Neuronal stem cell (in vitro differentiated cells): ENCODE results near the gene RAB11FIP4.
A peak's percentile ranks its signal among the peaks of the same experiment; 100 is the strongest.

ENCODE experiments used
- DNase-seq: peaks from one replicate; pipeline ENCODE4 v3.0.0-alpha.2; 2013; ENCODE audit warnings: low spot score
- H2AFZ ChIP-seq: one replicate; pipeline ENCODE4 v1.6.1; 2013; ENCODE audit warnings: mild to moderate bottlenecking, low read length, inconsistent platforms
- H2AK5ac ChIP-seq: 2 replicates; pipeline ENCODE4 v1.6.1; 2013; ENCODE audit warnings: low read depth, mild to moderate bottlenecking, inconsistent platforms, low read length, moderate library complexity, mixed read lengths
- H2BK120ac ChIP-seq: 2 replicates; pipeline ENCODE4 v1.6.1; 2013; ENCODE audit warnings: low read depth, mild to moderate bottlenecking, inconsistent platforms, low read length, moderate library complexity, mixed read lengths
- H2BK12ac ChIP-seq: one replicate; pipeline ENCODE4 v1.6.1; 2013; ENCODE audit warnings: low read length, inconsistent platforms
- H2BK15ac ChIP-seq: 2 replicates; pipeline ENCODE4 v1.6.1; 2013; ENCODE audit warnings: mild to moderate bottlenecking, low read length, inconsistent platforms, mixed read lengths
- H2BK5ac ChIP-seq: one replicate; pipeline ENCODE4 v1.6.1; 2013; ENCODE audit warnings: inconsistent platforms, mild to moderate bottlenecking, low read length, moderate library complexity
- H3K14ac ChIP-seq: one replicate; pipeline ENCODE4 v1.6.1; 2013; ENCODE audit warnings: low read length, inconsistent platforms
- H3K18ac ChIP-seq: 2 replicates; pipeline ENCODE4 v1.6.1; 2013; ENCODE audit warnings: low read length, inconsistent platforms
- H3K23ac ChIP-seq: 2 replicates; pipeline ENCODE4 v1.6.1; 2013; ENCODE audit warnings: low read depth, mild to moderate bottlenecking, mixed read lengths, low read length, inconsistent platforms; ENCODE audit not compliant: poor library complexity
- H3K27ac ChIP-seq: replicated peaks from 3 replicates; pipeline ENCODE4 v1.5.1; 2013; ENCODE audit warnings: low read length, inconsistent platforms
- H3K27me3 ChIP-seq, 3 experiments: 2 replicates each; pipeline ENCODE4 v1.6.1; 2013; ENCODE audit warnings: low read length in 3 of 3, mild to moderate bottlenecking in 2 of 3, inconsistent platforms in 1 of 3, low read depth in 1 of 3, mixed read lengths in 1 of 3, moderate library complexity in 1 of 3; ENCODE audit not compliant: control insufficient read depth in 3 of 3, insufficient read depth in 3 of 3
- H3K36me3 ChIP-seq, 2 donors: replicated peaks in 1 of 2; 2 replicates each; pipeline ENCODE4 v1.6.1; 2013; ENCODE audit warnings: low read length in 2 of 2; ENCODE audit not compliant: control insufficient read depth in 2 of 2, insufficient read depth in 2 of 2
- H3K4ac ChIP-seq: 2 replicates; pipeline ENCODE4 v1.6.1; 2013; ENCODE audit warnings: inconsistent platforms, mild to moderate bottlenecking, low read length, moderate library complexity
- H3K4me1 ChIP-seq, 2 donors: 1 replicate in 1 of 2; 2 replicates in 1 of 2; pipeline ENCODE4 v1.6.1; 2013; ENCODE audit warnings: low read length in 2 of 2, low read depth in 1 of 2; ENCODE audit not compliant: control insufficient read depth in 2 of 2, insufficient read depth in 1 of 2
- H3K4me2 ChIP-seq: one replicate; pipeline ENCODE4 v1.6.1; 2013; ENCODE audit warnings: mild to moderate bottlenecking, low read length, inconsistent platforms; ENCODE audit not compliant: insufficient read depth, poor library complexity, severe bottlenecking
- H3K4me3 ChIP-seq, 2 donors: 2 replicates each; pipeline ENCODE4 v1.5.1; 2013; ENCODE audit warnings: low read length in 2 of 2, mild to moderate bottlenecking in 2 of 2, inconsistent platforms in 1 of 2, moderate library complexity in 1 of 2
- H3K79me1 ChIP-seq: one replicate; pipeline ENCODE4 v1.6.1; 2013; ENCODE audit warnings: low read depth, mild to moderate bottlenecking, inconsistent platforms, low read length, moderate library complexity
- H3K9ac ChIP-seq: one replicate; pipeline ENCODE4 v1.6.1; 2013; ENCODE audit warnings: mild to moderate bottlenecking, low read depth, low read length, inconsistent platforms; ENCODE audit not compliant: poor library complexity
- H3K9me3 ChIP-seq, 2 donors: replicated peaks in 1 of 2; 2 replicates each; pipeline versions ENCODE3 to v1.6.1; 2013; ENCODE audit warnings: low read length in 2 of 2, mild to moderate bottlenecking in 2 of 2, inconsistent platforms in 1 of 2, low read depth in 1 of 2, mixed read lengths in 1 of 2, moderate library complexity in 1 of 2; ENCODE audit not compliant: control insufficient read depth in 2 of 2, insufficient read depth in 1 of 2
- H4K8ac ChIP-seq: one replicate; pipeline ENCODE4 v1.6.1; 2013; ENCODE audit warnings: low read depth, mild to moderate bottlenecking, inconsistent platforms, low read length, moderate library complexity
- H4K91ac ChIP-seq: one replicate; pipeline ENCODE4 v1.6.1; 2013; ENCODE audit warnings: low read length, low read depth, mild to moderate bottlenecking, inconsistent platforms; ENCODE audit not compliant: poor library complexity
- WGBS, 2 donors: extraction: QIAGEN DNeasy Blood & Tissue Kit; methylation state at CpG; one replicate each; pipeline ENCODE4 v1.1.7; 2013; ENCODE audit warnings: missing lambda C conversion rate in 2 of 2, mixed read lengths in 1 of 2; ENCODE audit not compliant: insufficient read length in 2 of 2, insufficient replicate concordance in 1 of 2; ENCODE audit errors: extremely low coverage in 2 of 2; 5-methylcytosine and 5-hydroxymethylcytosine counted together

RAB11FIP4 gene

GRCh38 chr17:31480067-31480466, 88.6 kb downstream of the RAB11FIP4 start:
- H3K23ac ChIP-seq, result no peak overlapping the region
- peak overlapping the region in 1 of 2 donors; percentile 57 for H3K4me3 ChIP-seq
- no peaks in the 10 kb centered on the region for H3K36me3 ChIP-seq
- H2BK120ac ChIP-seq, result no peak overlapping the region
- no peak overlapping the region for H3K9ac ChIP-seq
- no peak overlapping the region for H3K14ac ChIP-seq
- DNase-seq, result no peak
- no peaks in the 10 kb centered on the region for H3K4me1 ChIP-seq
- H4K91ac ChIP-seq, result no peak overlapping the region
- H2BK5ac ChIP-seq, result no peak overlapping the region
- no peak overlapping the region for H4K8ac ChIP-seq
- H3K18ac ChIP-seq, result no peak overlapping the region
- no peak overlapping the region for H2BK15ac ChIP-seq
- WGBS, 2 donors, result no CpG with 5 or more reads among the region's 6 CpGs
- no peak overlapping the region for H2AFZ ChIP-seq
- no peak overlapping the region for H2AK5ac ChIP-seq
- H2BK12ac ChIP-seq, result no peak overlapping the region
- H3K27ac ChIP-seq, result no peak overlapping the region
- no peaks in the 10 kb centered on the region for H3K9me3 ChIP-seq
- no peak overlapping the region for H3K4me2 ChIP-seq
- no peaks in the 10 kb centered on the region for H3K79me1 ChIP-seq
- H3K27me3 ChIP-seq, result peaks cover 0 to 50% (median 0%) of the 10 kb centered on the region in 3 experiments
- no peak overlapping the region for H3K4ac ChIP-seq

DNA sequence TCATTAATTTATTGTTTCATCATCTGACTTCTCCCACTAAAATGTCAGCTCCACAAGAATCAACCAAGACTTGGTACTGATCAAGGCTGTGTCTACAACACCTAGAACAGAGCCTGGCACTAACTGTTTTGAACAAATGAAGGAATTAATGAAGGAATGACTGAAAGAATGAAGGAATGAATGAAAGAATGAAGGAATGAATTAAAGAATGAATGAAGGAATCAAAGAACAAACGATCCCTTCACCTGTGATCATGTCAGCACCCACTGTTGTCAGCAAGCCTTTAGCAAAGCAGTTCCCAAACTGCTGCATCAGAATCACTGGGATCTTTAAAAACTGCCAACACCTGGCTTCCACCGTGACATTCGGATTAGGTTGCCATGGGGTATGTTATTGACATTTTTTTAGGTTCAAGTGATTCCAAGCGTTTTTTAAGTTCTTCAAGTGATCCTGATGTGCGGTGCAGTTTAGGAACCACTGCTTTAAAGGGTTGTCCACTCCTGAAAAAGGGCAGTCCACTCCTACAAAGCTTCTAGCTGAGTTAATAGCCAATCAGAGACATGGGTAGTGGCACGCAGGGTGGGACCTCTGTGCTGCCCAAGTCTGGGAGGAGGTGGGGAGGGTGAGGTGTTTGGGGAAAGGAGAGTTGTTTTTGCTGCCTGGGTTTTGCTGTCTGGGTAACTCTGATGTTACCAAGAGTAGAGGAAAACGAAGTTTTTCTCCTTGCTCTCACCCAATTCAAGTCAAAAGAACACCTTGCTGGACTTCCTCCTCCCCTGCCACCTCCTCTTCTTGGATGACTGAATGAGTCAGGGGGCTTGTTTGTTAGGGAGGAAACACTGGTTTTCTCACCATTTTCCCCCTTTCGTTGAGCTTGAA, 89.7 kb downstream of the RAB11FIP4 start:
- Histone ChIP-seq H2AK5ac (no peak overlapping the region), H2AFZ (no peak overlapping the region), H4K8ac (no peak overlapping the region), H3K4ac (no peak overlapping the region), H2BK120ac (no peak overlapping the region), H3K27ac (no peak overlapping the region), H2BK15ac (no peak overlapping the region), H3K14ac (no peak overlapping the region), H2BK5ac (no peak overlapping the region), H3K9ac (no peak overlapping the region), H3K4me2 (no peak overlapping the region), H3K4me3 (no peak overlapping the region), H3K18ac (no peak overlapping the region), H3K79me1 (no peaks in the 10 kb centered on the region), H2BK12ac (no peak overlapping the region), H3K9me3 (no peaks in the 10 kb centered on the region), H3K23ac (no peak overlapping the region), H3K4me1 (no peaks in the 10 kb centered on the region), H4K91ac (no peak overlapping the region), H3K36me3 (no peaks in the 10 kb centered on the region), H3K27me3 (peaks cover 0 to 51% (median 2%) of the 10 kb centered on the region in 3 experiments)
- no peak for DNase-seq
- no CpG with 5 or more reads among the region's 8 CpGs for WGBS, 2 donors

- H3K79me1 ChIP-seq, result no peaks in the 10 kb centered on the region
- H3K36me3 ChIP-seq, result no peaks in the 10 kb centered on the region
- H3K23ac ChIP-seq, result no peak overlapping the region
- no peak overlapping the region for H3K14ac ChIP-seq
- DNase-seq, result no peak
- no peak overlapping the region for H2BK120ac ChIP-seq
- H2BK12ac ChIP-seq, result no peak overlapping the region
- H3K4ac ChIP-seq, result no peak overlapping the region
- H3K18ac ChIP-seq, result no peak overlapping the region
- no peak overlapping the region for H3K4me2 ChIP-seq
- H3K27ac ChIP-seq, result no peak overlapping the region
- H4K8ac ChIP-seq, result no peak overlapping the region
- H3K27me3 ChIP-seq, result peaks cover 0 to 53% (median 2%) of the 10 kb centered on the region in 3 experiments
- no peak overlapping the region for H4K91ac ChIP-seq
- H3K9me3 ChIP-seq, result no peaks in the 10 kb centered on the region
- H2AK5ac ChIP-seq, result no peak overlapping the region
- no peak overlapping the region for H3K9ac ChIP-seq
- no CpG with 5 or more reads among the region's 4 CpGs for WGBS, 2 donors
- H2BK15ac ChIP-seq, result no peak overlapping the region
- H2BK5ac ChIP-seq, result no peak overlapping the region
- no peak overlapping the region for H3K4me3 ChIP-seq
- no peak overlapping the region for H2AFZ ChIP-seq
- no peaks in the 10 kb centered on the region for H3K4me1 ChIP-seq
Observed at GRCh38 chr17:31481783-31482081, 90.3 kb downstream of the RAB11FIP4 start.

- Histone ChIP-seq H2BK12ac (no peak overlapping the region), H3K4me1 (peaks cover 8 to 12% of the 10 kb centered on the region in 2 donors), H2AFZ (no peak overlapping the region), H2BK120ac (no peak overlapping the region), H4K91ac (no peak overlapping the region), H3K18ac (no peak overlapping the region), H3K4me2 (no peak overlapping the region), H2BK15ac (no peak overlapping the region), H3K36me3 (no peaks in the 10 kb centered on the region), H4K8ac (no peak overlapping the region), H2AK5ac (no peak overlapping the region), H3K4ac (no peak overlapping the region), H3K23ac (no peak overlapping the region), H3K9ac (no peak overlapping the region), H2BK5ac (no peak overlapping the region), H3K14ac (no peak overlapping the region), H3K4me3 (no peak overlapping the region), H3K27ac (no peak overlapping the region), H3K27me3 (peaks cover 4 to 68% (median 19%) of the 10 kb centered on the region in 3 experiments), H3K9me3 (peaks cover 0 to 2% of the 10 kb centered on the region in 2 donors), H3K79me1 (no peaks in the 10 kb centered on the region)
- no peak for DNase-seq
- WGBS, 2 donors, result no CpG with 5 or more reads among the region's 4 CpGs
Observed at GRCh38 chr17:31484821-31485220, 93.3 kb downstream of the RAB11FIP4 start.
